ENCODE results near the gene TSPAN1. TPM values are rescaled to one million over a fixed set of nuclear protein-coding genes. Genes with fewer than 3 reads are reported as not detected.

TSPAN1 gene
- total and polyA plus RNA-seq, 4 donors = 45.3 to 174 (median 139) TPM

DNA sequence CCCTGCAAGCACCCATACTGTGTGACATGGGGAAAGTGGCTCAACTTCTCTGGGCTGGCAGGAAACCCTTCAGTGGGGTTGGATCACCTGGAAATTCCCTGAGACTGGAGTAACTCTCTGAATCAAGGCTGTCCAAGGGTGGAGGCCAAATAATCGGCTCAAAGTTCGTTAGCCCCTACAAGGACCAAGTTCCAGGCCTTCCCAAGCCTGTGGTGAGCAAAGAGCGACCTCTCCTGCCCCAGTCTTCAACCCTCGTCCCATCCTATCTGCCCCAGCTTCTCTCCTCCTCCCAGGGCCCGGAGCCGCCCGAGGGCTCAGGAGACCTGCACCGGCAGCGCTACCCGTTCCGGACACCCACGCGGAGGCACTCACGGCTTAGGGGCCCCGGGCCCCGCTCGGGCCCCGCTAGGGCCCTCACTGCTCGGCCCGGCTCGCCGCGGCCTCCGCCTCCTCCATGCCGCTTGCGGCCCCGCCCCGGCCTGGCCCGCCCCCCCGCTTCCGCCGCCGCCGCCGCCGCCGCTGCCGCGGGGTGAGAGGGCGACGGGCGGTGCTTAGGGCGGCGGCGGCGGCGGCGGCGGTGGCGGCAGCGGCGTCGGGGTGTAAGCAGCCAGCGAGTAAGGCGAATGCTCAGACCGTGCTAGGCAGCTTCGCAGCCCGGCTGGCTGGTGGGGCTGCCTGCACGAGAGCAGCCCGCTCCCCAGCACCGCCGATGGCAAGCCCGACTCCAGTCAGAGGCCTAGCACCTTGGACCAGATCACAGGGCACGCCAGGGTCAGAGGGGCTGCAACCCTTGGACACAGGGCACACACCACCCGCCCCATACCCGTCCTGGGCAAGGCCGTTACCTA is 23.3 kb downstream of the TSPAN1 start, which contains the start of gene POMGNT1:
TSS of gene POMGNT1 (minus strand) at position 471 of the 848 bp plus-strand sequence. CDS start 613 bp downstream, outside the sequence.
- WGBS, 2 donors = 1 to 2% methylated on average over 24 to 67 of the region's 67 CpGs
- Histone ChIP-seq H3K4me3 (peak within 1 kb of the TSS; percentile 86), H3K9ac (ENCODE audit: insufficient read depth in 1 of 2, low read length in 2 of 2) (peak within 1 kb of the TSS; percentile 72 to 80), H3K36me3 (ENCODE audit: control insufficient read depth in 4 of 4, insufficient read depth in 4 of 4, low read length in 4 of 4) (peaks cover 0 to 20% (median 7%) of the 10 kb centered on the region in 4 donors), H3K27me3 (ENCODE audit: control insufficient read depth in 3 of 3, insufficient read depth in 3 of 3, low read length in 2 of 3) (no peaks in the 10 kb centered on the region), H3K9me3 (ENCODE audit: control insufficient read depth in 4 of 4, insufficient read depth in 3 of 4, low read length in 3 of 4) (no peaks in the 10 kb centered on the region), H3K4me1 (ENCODE audit: control insufficient read depth in 5 of 5, insufficient read depth in 5 of 5, low read length in 5 of 5) (peaks cover 0 to 22% (median 6%) of the 10 kb centered on the region in 5 donors), H3K27ac (ENCODE audit: low read depth in 1 of 2, low read length in 1 of 2) (peak within 1 kb of the TSS; percentile 80 to 86)
- ATAC-seq (ENCODE audit: insufficient read depth, low FRiP score) (peak; percentile 92), DNase-seq (peak; percentile 70 to 79 (median 71))
- no peak for TF ChIP-seq CTCF (IDR thresholded peaks at IDR 0.05; ENCODE audit: control extremely low read depth, extremely low read depth)

GRCh38 chr1:46199233-46199749 is 24.4 kb downstream of the TSPAN1 start:
- no peak for TF ChIP-seq CTCF (IDR thresholded peaks at IDR 0.05; ENCODE audit: control extremely low read depth, extremely low read depth)
- no peak overlapping the region for H3K9ac ChIP-seq (ENCODE audit: insufficient read depth in 1 of 2, low read length in 2 of 2)
- H3K27me3 ChIP-seq (ENCODE audit: control insufficient read depth in 3 of 3, insufficient read depth in 3 of 3, low read length in 2 of 3) = no peaks in the 10 kb centered on the region
- peak in 1 of 3 donors; percentile 18 for DNase-seq
- peaks cover 0 to 26% (median 12%) of the 10 kb centered on the region in 5 donors for H3K4me1 ChIP-seq (ENCODE audit: control insufficient read depth in 5 of 5, insufficient read depth in 5 of 5, low read length in 5 of 5)
- WGBS, 2 donors = 88 to 91% methylated on average over 3 of the region's 3 CpGs
- no peak overlapping the region for H3K27ac ChIP-seq (ENCODE audit: low read depth in 1 of 2, low read length in 1 of 2)
- no peaks in the 10 kb centered on the region for H3K9me3 ChIP-seq (ENCODE audit: control insufficient read depth in 4 of 4, insufficient read depth in 3 of 4, low read length in 3 of 4)
- no peak overlapping the region for H3K4me3 ChIP-seq
- ATAC-seq (ENCODE audit: insufficient read depth, low FRiP score) = no peak
- peaks cover 0 to 14% (median 2%) of the 10 kb centered on the region in 4 donors for H3K36me3 ChIP-seq (ENCODE audit: control insufficient read depth in 4 of 4, insufficient read depth in 4 of 4, low read length in 4 of 4)

GRCh38 chr1:46203738-46204405 is 29.0 kb downstream of the TSPAN1 start:
- 26 to 41% methylated on average over 14 of the region's 14 CpGs for WGBS, 2 donors
- TF ChIP-seq CTCF (IDR thresholded peaks at IDR 0.05; ENCODE audit: control extremely low read depth, extremely low read depth) = no peak
- Histone ChIP-seq H3K27me3 (ENCODE audit: control insufficient read depth in 3 of 3, insufficient read depth in 3 of 3, low read length in 2 of 3) (no peaks in the 10 kb centered on the region), H3K4me3 (peak overlapping the region; percentile 68), H3K36me3 (ENCODE audit: control insufficient read depth in 4 of 4, insufficient read depth in 4 of 4, low read length in 4 of 4) (no peaks in the 10 kb centered on the region), H3K9me3 (ENCODE audit: control insufficient read depth in 4 of 4, insufficient read depth in 3 of 4, low read length in 3 of 4) (no peaks in the 10 kb centered on the region), H3K27ac (ENCODE audit: low read depth in 1 of 2, low read length in 1 of 2) (peak overlapping the region; percentile 35 to 89), H3K9ac (ENCODE audit: insufficient read depth in 1 of 2, low read length in 2 of 2) (peak overlapping the region; percentile 34 to 55), H3K4me1 (ENCODE audit: control insufficient read depth in 5 of 5, insufficient read depth in 5 of 5, low read length in 5 of 5) (peaks cover 0 to 15% (median 8%) of the 10 kb centered on the region in 5 donors)
- DNase-seq = no peak
- no peak for ATAC-seq (ENCODE audit: insufficient read depth, low FRiP score)
